Prostate gland (tissue), 2 donors: ENCODE data around the gene CCDC157.

Source experiments
- POLR2A ChIP-seq: fragments of 450-650 bp; IDR thresholded peaks from one replicate; pipeline ENCODE4 v1.6.1; 2016; ENCODE audit warnings: antibody characterized with exemption, mild to moderate bottlenecking
- TF ChIP-seq, protein P1 (sequence below), 4 experiments: fragments of 200-600 bp in 2 of 4; fragments of 450-650 bp in 2 of 4; sonication (generic) in 2 of 4; IDR thresholded peaks; 1 replicate in 3 of 4; 2 replicates in 1 of 4; pipeline ENCODE4 v1.5.1; 2016 to 2019; ENCODE audit warnings: antibody characterized with exemption in 4 of 4, mild to moderate bottlenecking in 2 of 4, moderate library complexity in 2 of 4

DNA sequence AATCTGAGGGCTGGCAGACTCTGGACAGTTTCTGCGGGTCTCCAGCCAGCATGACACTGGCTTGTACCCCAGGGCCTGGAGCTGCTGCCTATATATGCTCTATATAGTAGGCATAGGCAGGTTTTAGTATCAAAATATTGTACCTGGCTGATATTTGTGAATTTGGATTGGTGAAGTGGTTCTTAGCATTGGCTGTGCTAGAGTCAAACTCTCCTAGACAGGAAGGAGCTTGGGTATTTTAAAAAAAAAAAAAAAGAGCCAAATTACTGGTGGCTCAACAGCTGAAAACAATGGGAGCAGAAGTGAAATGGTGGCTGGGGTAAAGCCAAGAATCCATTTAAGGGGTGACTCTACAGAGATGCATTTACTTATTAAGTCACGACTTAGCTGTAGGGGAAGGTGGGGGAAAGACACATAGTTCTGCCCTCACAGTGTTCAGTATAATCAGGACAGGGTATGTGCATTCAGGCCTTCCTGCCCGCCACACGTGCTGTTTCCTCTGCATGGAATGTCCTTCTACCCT lies 57.8 kb downstream of the CCDC157 start:
- no peak for TF ChIP-seq POLR2A
- TF ChIP-seq, protein P1, sequence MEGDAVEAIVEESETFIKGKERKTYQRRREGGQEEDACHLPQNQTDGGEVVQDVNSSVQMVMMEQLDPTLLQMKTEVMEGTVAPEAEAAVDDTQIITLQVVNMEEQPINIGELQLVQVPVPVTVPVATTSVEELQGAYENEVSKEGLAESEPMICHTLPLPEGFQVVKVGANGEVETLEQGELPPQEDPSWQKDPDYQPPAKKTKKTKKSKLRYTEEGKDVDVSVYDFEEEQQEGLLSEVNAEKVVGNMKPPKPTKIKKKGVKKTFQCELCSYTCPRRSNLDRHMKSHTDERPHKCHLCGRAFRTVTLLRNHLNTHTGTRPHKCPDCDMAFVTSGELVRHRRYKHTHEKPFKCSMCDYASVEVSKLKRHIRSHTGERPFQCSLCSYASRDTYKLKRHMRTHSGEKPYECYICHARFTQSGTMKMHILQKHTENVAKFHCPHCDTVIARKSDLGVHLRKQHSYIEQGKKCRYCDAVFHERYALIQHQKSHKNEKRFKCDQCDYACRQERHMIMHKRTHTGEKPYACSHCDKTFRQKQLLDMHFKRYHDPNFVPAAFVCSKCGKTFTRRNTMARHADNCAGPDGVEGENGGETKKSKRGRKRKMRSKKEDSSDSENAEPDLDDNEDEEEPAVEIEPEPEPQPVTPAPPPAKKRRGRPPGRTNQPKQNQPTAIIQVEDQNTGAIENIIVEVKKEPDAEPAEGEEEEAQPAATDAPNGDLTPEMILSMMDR (IDR thresholded peaks at IDR 0.05), result no peak
